Karpas-422 (cell line): Measurements from ENCODE around the gene HLA-DQB2. TPM values are rescaled to one million over a fixed set of nuclear protein-coding genes. Genes with fewer than 3 reads are reported as not detected.
"Not testable (repeated sequence)": the region's sequence is repeated elsewhere in the genome, so short reads cannot be mapped to it uniquely, and the experiment has no call there.

Experiments
- DNase-seq: peaks from one replicate; pipeline ENCODE4 v3.0.0-alpha.2; 2015
- H2AFZ ChIP-seq: fragments of 200-600 bp; sonication (generic); 2 replicates; pipeline ENCODE4 v1.6.1; 2014; ENCODE audit warnings: antibody characterized with exemption, low read length, mixed read lengths
- H3K27ac ChIP-seq: fragments of 200-600 bp; sonication (generic); 2 replicates; pipeline ENCODE4 v1.5.1; 2014; ENCODE audit warnings: mild to moderate bottlenecking, low read length, moderate library complexity
- H3K27me3 ChIP-seq: fragments of 200-600 bp; sonication (generic); 2 replicates; pipeline ENCODE4 v1.6.1; 2014; ENCODE audit warnings: low read length, mixed read lengths
- H3K36me3 ChIP-seq: fragments of 200-600 bp; sonication (generic); 2 replicates; pipeline ENCODE4 v1.6.1; 2014; ENCODE audit warnings: low read length, mixed read lengths; ENCODE audit not compliant: insufficient read depth
- H3K4me1 ChIP-seq: fragments of 200-600 bp; sonication (generic); 2 replicates; pipeline ENCODE4 v1.6.1; 2014; ENCODE audit warnings: mild to moderate bottlenecking, low read length, mixed read lengths
- H3K4me2 ChIP-seq: fragments of 200-600 bp; sonication (generic); 2 replicates; pipeline ENCODE4 v1.6.1; 2014; ENCODE audit warnings: low read length, low read depth, mild to moderate bottlenecking; ENCODE audit not compliant: poor library complexity, severe bottlenecking
- H3K4me3 ChIP-seq: fragments of 200-600 bp; sonication (generic); 2 replicates; pipeline ENCODE4 v1.5.1; 2014; ENCODE audit warnings: mild to moderate bottlenecking, antibody characterized with exemption, low read length, mixed read lengths
- H3K79me2 ChIP-seq: fragments of 200-600 bp; sonication (generic); 2 replicates; pipeline ENCODE4 v1.6.1; 2014; ENCODE audit warnings: mild to moderate bottlenecking, low read length, mixed read lengths
- H3K9ac ChIP-seq: fragments of 200-600 bp; sonication (generic); 2 replicates; pipeline ENCODE4 v1.6.0; 2014; ENCODE audit warnings: low read length
- H3K9me2 ChIP-seq: fragments of 200-600 bp; sonication (generic), shearing (Covaris generic); replicated peaks from 2 replicates; pipeline ENCODE4 v1.6.0; 2014; ENCODE audit warnings: mild to moderate bottlenecking, low read length, moderate library complexity; ENCODE audit not compliant: insufficient read depth
- H3K9me3 ChIP-seq: fragments of 300-700, 200-600 bp; sonication (generic); 2 replicates; pipeline ENCODE4 v1.6.1; 2014; ENCODE audit warnings: low read length, mixed read lengths
- H4K20me1 ChIP-seq: fragments of 200-600 bp; sonication (generic); 2 replicates; pipeline ENCODE4 v1.6.1; 2014; ENCODE audit warnings: mild to moderate bottlenecking, antibody characterized with exemption, low read length, low read depth; ENCODE audit not compliant: insufficient read depth
- total RNA-seq: library from RNA; depleted of rRNA; stranded (reverse); fragments of >200 nt; shearing (Covaris generic); gene quantifications from 2 replicates; pipeline ENCODE4 v1.2.3, GENCODE V29; 2014; ENCODE audit warnings: low replicate concordance

HLA-DQB2 gene
- total RNA-seq, 1 experiment from 2014 or later, result not detected

DNA sequence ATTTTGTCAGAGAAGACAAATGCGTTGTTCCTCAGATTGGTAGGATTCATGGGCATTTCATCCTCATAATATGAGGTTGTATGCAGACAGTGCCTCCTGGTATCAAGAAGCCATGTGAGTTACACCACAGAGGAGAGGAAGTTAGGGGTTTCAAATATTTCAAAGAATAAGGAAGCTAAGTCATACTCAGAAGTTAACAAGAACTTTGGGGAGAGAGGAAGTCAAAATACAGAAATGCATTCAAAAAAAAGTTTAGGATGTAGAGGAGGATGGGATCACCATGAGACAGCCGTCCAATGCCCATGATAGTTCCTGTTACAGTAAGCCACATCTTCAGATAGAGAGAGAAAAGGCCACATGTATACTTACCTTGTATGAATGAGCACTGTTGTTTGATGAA, 31.2 kb upstream of the HLA-DQB2 start:
- Histone ChIP-seq H3K4me2 (no peak overlapping the region), H3K4me3 (no peak overlapping the region), H3K9ac (no peak overlapping the region; the same call in 1 of the 2 replicates), H3K9me3 (peaks cover 7% of the 10 kb centered on the region; the same call in 1 of the 2 replicates), H3K27me3 (no peaks in the 10 kb centered on the region), H3K79me2 (no peaks in the 10 kb centered on the region), H2AFZ (peak overlapping the region; percentile 65; the same call in 1 of the 2 replicates), H3K27ac (no peak overlapping the region), H4K20me1 (no peaks in the 10 kb centered on the region), H3K9me2 (no peaks in the 10 kb centered on the region), H3K36me3 (no peaks in the 10 kb centered on the region), H3K4me1 (peaks cover 26% of the 10 kb centered on the region)
- no peak for DNase-seq

DNA sequence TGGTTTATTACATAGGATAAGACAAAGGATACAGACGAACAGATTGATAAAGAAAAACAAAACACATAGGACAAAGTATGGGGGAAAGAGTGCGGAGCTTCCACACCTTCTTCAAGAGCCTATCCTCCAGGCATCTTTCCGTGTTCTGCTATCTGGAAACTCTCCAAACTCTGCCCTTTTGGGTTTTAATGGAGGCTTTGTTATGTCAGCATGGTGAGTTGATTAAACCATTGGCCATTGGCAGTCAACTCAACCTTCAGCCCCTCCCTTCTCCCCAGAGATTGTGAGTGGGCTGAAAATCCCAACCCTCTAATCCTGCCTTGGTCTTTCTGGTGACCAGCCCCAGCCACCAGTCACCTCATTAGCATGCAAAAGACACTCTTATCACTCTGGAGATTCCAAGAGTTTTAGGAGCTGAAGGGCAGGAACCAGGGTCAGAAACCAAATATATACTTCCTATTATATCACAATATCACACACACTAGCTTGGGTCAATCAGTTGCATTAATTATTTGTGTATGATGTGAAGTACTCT, 29.6 kb upstream of the HLA-DQB2 start:
- Histone ChIP-seq H3K9me3 (no peaks in the 10 kb centered on the region), H4K20me1 (no peaks in the 10 kb centered on the region), H3K4me3 (no peak overlapping the region), H3K27ac (no peak overlapping the region), H3K27me3 (no peaks in the 10 kb centered on the region), H3K4me2 (no peak overlapping the region), H3K9me2 (no peaks in the 10 kb centered on the region), H3K4me1 (peaks cover 26% of the 10 kb centered on the region), H3K9ac (no peak overlapping the region), H2AFZ (no peak overlapping the region), H3K79me2 (no peaks in the 10 kb centered on the region), H3K36me3 (no peaks in the 10 kb centered on the region)
- DNase-seq, result no peak

GRCh38 chr6:32790306-32790705, 27.0 kb upstream of the HLA-DQB2 start:
- no peak overlapping the region for H2AFZ ChIP-seq
- no peaks in the 10 kb centered on the region for H3K9me2 ChIP-seq
- H3K36me3 ChIP-seq, result no peaks in the 10 kb centered on the region
- no peaks in the 10 kb centered on the region for H3K27me3 ChIP-seq
- DNase-seq, result no peak
- H3K79me2 ChIP-seq, result no peaks in the 10 kb centered on the region
- no peak overlapping the region for H3K9ac ChIP-seq
- H4K20me1 ChIP-seq, result no peaks in the 10 kb centered on the region
- H3K4me2 ChIP-seq, result no peak overlapping the region
- H3K4me3 ChIP-seq, result no peak overlapping the region
- H3K4me1 ChIP-seq, result peaks cover 11% of the 10 kb centered on the region
- H3K27ac ChIP-seq, result no peak overlapping the region
- no peaks in the 10 kb centered on the region for H3K9me3 ChIP-seq

DNA sequence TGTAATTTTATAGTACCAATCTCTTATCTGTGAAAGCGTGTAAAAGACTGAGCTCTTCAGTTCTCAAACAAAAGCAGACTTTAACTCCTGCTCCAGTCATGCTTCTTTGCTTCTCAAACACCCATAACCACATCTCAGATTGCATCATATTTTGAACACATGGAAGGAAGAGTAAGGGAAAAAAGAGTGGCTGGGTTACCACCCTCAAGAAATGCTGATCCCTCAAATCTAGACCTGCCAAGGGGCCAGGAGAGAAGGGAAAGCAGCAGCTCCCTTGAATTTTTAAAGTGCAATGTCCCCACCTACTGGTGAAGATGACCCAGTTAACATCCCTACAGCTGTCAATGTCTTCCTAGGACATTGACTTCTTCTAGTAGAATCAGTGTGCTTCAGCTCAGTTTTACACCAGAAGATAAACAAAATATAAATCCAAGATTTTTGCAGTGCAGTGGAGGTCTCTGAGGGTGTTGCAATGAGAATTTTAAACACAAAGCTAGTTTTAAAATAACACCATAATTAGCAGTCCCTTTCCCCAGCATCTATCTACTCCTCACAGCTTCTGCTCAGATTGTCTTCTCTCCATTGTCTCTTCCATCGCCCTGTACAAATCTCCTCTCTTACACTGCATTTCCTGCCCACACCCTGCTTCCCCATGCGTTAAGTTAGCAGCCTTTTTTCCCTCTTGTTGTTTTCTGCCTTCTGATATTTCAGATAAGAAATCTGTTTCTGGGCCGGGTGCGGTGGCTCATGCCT, 22.6 kb upstream of the HLA-DQB2 start:
- Histone ChIP-seq H2AFZ (no peak overlapping the region), H3K9me3 (no peaks in the 10 kb centered on the region), H3K79me2 (no peaks in the 10 kb centered on the region), H3K36me3 (no peaks in the 10 kb centered on the region), H3K4me2 (no peak overlapping the region), H3K9me2 (no peaks in the 10 kb centered on the region), H3K4me1 (no peaks in the 10 kb centered on the region), H3K9ac (no peak overlapping the region), H3K4me3 (no peak overlapping the region), H4K20me1 (no peaks in the 10 kb centered on the region), H3K27me3 (no peaks in the 10 kb centered on the region), H3K27ac (no peak overlapping the region)
- DNase-seq, result peak; percentile 86

GRCh38 chr6:32782923-32783322, 19.6 kb upstream of the HLA-DQB2 start:
- not testable (repeated sequence) for H3K79me2 ChIP-seq, H2AFZ ChIP-seq, H3K27me3 ChIP-seq, H3K9me2 ChIP-seq, H3K4me1 ChIP-seq, H3K4me3 ChIP-seq, H3K9ac ChIP-seq, H3K36me3 ChIP-seq, H4K20me1 ChIP-seq, H3K4me2 ChIP-seq, H3K27ac ChIP-seq, H3K9me3 ChIP-seq, DNase-seq

DNA sequence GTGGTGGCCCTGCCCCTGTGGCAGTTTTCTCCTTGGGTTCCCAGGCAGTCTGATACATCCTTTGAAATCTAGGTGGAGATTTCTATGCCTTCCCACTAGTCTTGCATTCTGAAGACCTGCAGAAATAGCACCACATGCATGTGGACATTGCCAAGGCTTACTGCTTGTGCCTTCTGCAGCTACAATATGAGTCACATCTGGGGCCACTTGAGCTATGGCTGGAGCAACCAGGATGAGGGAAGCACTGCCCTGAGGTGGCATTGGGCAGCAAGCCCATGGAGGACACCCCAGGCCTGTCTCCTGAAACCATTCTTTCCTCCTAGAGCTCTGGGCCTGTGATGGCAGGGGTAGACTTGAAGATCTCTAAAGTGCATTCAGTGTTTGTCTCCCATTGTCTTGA, 15.7 kb upstream of the HLA-DQB2 start:
- Histone ChIP-seq H3K27ac (no peak overlapping the region), H2AFZ (no peak overlapping the region), H3K4me3 (no peak overlapping the region), H4K20me1 (no peaks in the 10 kb centered on the region), H3K4me1 (no peaks in the 10 kb centered on the region), H3K9me3 (no peaks in the 10 kb centered on the region), H3K27me3 (no peaks in the 10 kb centered on the region), H3K4me2 (no peak overlapping the region), H3K9ac (no peak overlapping the region), H3K79me2 (no peaks in the 10 kb centered on the region), H3K9me2 (no peaks in the 10 kb centered on the region), H3K36me3 (no peaks in the 10 kb centered on the region)
- no peak for DNase-seq

GRCh38 chr6:32775071-32775470, 11.7 kb upstream of the HLA-DQB2 start:
- H2AFZ ChIP-seq, result no peak overlapping the region
- H3K27ac ChIP-seq, result no peak overlapping the region
- no peak for DNase-seq
- H3K9me2 ChIP-seq, result no peaks in the 10 kb centered on the region
- H3K79me2 ChIP-seq, result no peaks in the 10 kb centered on the region
- no peaks in the 10 kb centered on the region for H3K9me3 ChIP-seq
- no peaks in the 10 kb centered on the region for H4K20me1 ChIP-seq
- H3K4me2 ChIP-seq, result no peak overlapping the region
- no peak overlapping the region for H3K4me3 ChIP-seq
- H3K9ac ChIP-seq, result no peak overlapping the region
- H3K4me1 ChIP-seq, result no peaks in the 10 kb centered on the region
- no peaks in the 10 kb centered on the region for H3K36me3 ChIP-seq
- no peaks in the 10 kb centered on the region for H3K27me3 ChIP-seq

- no peak overlapping the region for H2AFZ ChIP-seq
- DNase-seq, result no peak
Measured at GRCh38 chr6:32774426-32774825, 11.1 kb upstream of the HLA-DQB2 start.

More at GRCh38 chr6:32774426-32774825, 11.1 kb upstream of the HLA-DQB2 start:
- no peaks in the 10 kb centered on the region for H3K9me2 ChIP-seq
- no peak overlapping the region for H3K4me2 ChIP-seq
- no peaks in the 10 kb centered on the region for H4K20me1 ChIP-seq
- H3K27ac ChIP-seq, result no peak overlapping the region
- no peaks in the 10 kb centered on the region for H3K27me3 ChIP-seq
- no peaks in the 10 kb centered on the region for H3K79me2 ChIP-seq
- H3K36me3 ChIP-seq, result no peaks in the 10 kb centered on the region
- H3K9ac ChIP-seq, result no peak overlapping the region
- H3K4me1 ChIP-seq, result no peaks in the 10 kb centered on the region
- no peaks in the 10 kb centered on the region for H3K9me3 ChIP-seq
- no peak overlapping the region for H3K4me3 ChIP-seq
